Measurements from ENCODE around the gene LRP11.
"Not testable (repeated sequence)": the region's sequence is repeated elsewhere in the genome, so short reads cannot be mapped to it uniquely, and the experiment has no call there.

Gene LRP11

GRCh38 chr6:149845549-149845948 lies 18.6 kb downstream of the LRP11 start:
- Histone ChIP-seq H2AFZ (ENCODE audit: low read length) (no peak overlapping the region), H3K9ac (ENCODE audit: low read length) (no peak overlapping the region), H3K4me3 (ENCODE audit: low read length) (no peak overlapping the region), H4K20me1 (ENCODE audit: insufficient read depth, low read length) (no peaks in the 10 kb centered on the region), H3K9me3 (replicated peaks; ENCODE audit: insufficient read depth, low read length) (no peaks in the 10 kb centered on the region), H3K4me1 (ENCODE audit: low read length) (no peaks in the 10 kb centered on the region), H3K9me2 (replicated peaks; ENCODE audit: insufficient read depth, low read length) (no peaks in the 10 kb centered on the region), H3F3A (ENCODE audit: insufficient read depth, low read length) (no peaks in the 10 kb centered on the region), H3K27ac (ENCODE audit: low read length) (no peak overlapping the region), H3K27me3 (replicated peaks; ENCODE audit: insufficient read depth, low read length) (no peaks in the 10 kb centered on the region), H3K36me3 (replicated peaks; ENCODE audit: insufficient read depth, low read length) (no peaks in the 10 kb centered on the region), H3K4me2 (ENCODE audit: low read depth, low read length) (no peak overlapping the region), H3K79me2 (ENCODE audit: low read length) (no peaks in the 10 kb centered on the region)
- DNase-seq, result no peak
- TF ChIP-seq EZH2 (optimal IDR thresholded peaks at IDR 0.05; ENCODE audit: low read depth, low read length) (no peak), CTCF (IDR thresholded peaks at IDR 0.05; ENCODE audit: low read length) (no peak)

- H3K4me2 ChIP-seq (ENCODE audit: low read depth, low read length), result no peak overlapping the region
- no peak overlapping the region for H3K27ac ChIP-seq (ENCODE audit: low read length)
- H3K36me3 ChIP-seq (replicated peaks; ENCODE audit: insufficient read depth, low read length), result no peaks in the 10 kb centered on the region
- TF ChIP-seq CTCF (IDR thresholded peaks at IDR 0.05; ENCODE audit: low read length) (no peak), EZH2phosphoT487 (IDR thresholded peaks at IDR 0.05; ENCODE audit: low read length) (no peak), EZH2 (optimal IDR thresholded peaks at IDR 0.05; ENCODE audit: low read depth, low read length) (no peak)
- no peak for DNase-seq
- no peaks in the 10 kb centered on the region for H3K27me3 ChIP-seq (replicated peaks; ENCODE audit: insufficient read depth, low read length)
- no peak overlapping the region for H2AFZ ChIP-seq (ENCODE audit: low read length)
- no peaks in the 10 kb centered on the region for H3K9me2 ChIP-seq (replicated peaks; ENCODE audit: insufficient read depth, low read length)
- H4K20me1 ChIP-seq (ENCODE audit: insufficient read depth, low read length), result no peaks in the 10 kb centered on the region
- no peaks in the 10 kb centered on the region for H3K79me2 ChIP-seq (ENCODE audit: low read length)
- no peak overlapping the region for H3K9ac ChIP-seq (ENCODE audit: low read length)
- H3F3A ChIP-seq (ENCODE audit: insufficient read depth, low read length), result no peaks in the 10 kb centered on the region
- H3K4me1 ChIP-seq (ENCODE audit: low read length), result no peaks in the 10 kb centered on the region
- no peak overlapping the region for H3K4me3 ChIP-seq (ENCODE audit: low read length)
- H3K9me3 ChIP-seq (replicated peaks; ENCODE audit: insufficient read depth, low read length), result no peaks in the 10 kb centered on the region
These were observed 19.7 kb downstream of the LRP11 start for GRCh38 chr6:149844480-149844879.

GRCh38 chr6:149844036-149844435 lies 20.1 kb downstream of the LRP11 start:
- H3K27me3 ChIP-seq (replicated peaks; ENCODE audit: insufficient read depth, low read length); H3K36me3 ChIP-seq (replicated peaks; ENCODE audit: insufficient read depth, low read length); H3K27ac ChIP-seq (ENCODE audit: low read length): not testable (repeated sequence)

GRCh38 chr6:149843051-149843633 lies 21.0 kb downstream of the LRP11 start:
- no peaks in the 10 kb centered on the region for H4K20me1 ChIP-seq (ENCODE audit: insufficient read depth, low read length)
- no peak for DNase-seq
- no peaks in the 10 kb centered on the region for H3K27me3 ChIP-seq (replicated peaks; ENCODE audit: insufficient read depth, low read length)
- H3K4me2 ChIP-seq (ENCODE audit: low read depth, low read length), result no peak overlapping the region
- H3K36me3 ChIP-seq (replicated peaks; ENCODE audit: insufficient read depth, low read length), result no peaks in the 10 kb centered on the region
- no peaks in the 10 kb centered on the region for H3K79me2 ChIP-seq (ENCODE audit: low read length)
- no peak overlapping the region for H2AFZ ChIP-seq (ENCODE audit: low read length)
- H3K9ac ChIP-seq (ENCODE audit: low read length), result no peak overlapping the region
- H3K4me3 ChIP-seq (ENCODE audit: low read length), result no peak overlapping the region
- no peaks in the 10 kb centered on the region for H3F3A ChIP-seq (ENCODE audit: insufficient read depth, low read length)
- H3K9me3 ChIP-seq (replicated peaks; ENCODE audit: insufficient read depth, low read length), result no peaks in the 10 kb centered on the region
- no peaks in the 10 kb centered on the region for H3K9me2 ChIP-seq (replicated peaks; ENCODE audit: insufficient read depth, low read length)
- no peaks in the 10 kb centered on the region for H3K4me1 ChIP-seq (ENCODE audit: low read length)
- no peak for TF ChIP-seq EZH2phosphoT487 (IDR thresholded peaks at IDR 0.05; ENCODE audit: low read length)
- TF ChIP-seq EZH2 (optimal IDR thresholded peaks at IDR 0.05; ENCODE audit: low read depth, low read length), result no peak
- no peak for TF ChIP-seq CTCF (IDR thresholded peaks at IDR 0.05; ENCODE audit: low read length)
- no peak overlapping the region for H3K27ac ChIP-seq (ENCODE audit: low read length)

More at GRCh38 chr6:149844036-149844435, 20.1 kb downstream of the LRP11 start:
- H3K79me2 ChIP-seq (ENCODE audit: low read length); H3K9me3 ChIP-seq (replicated peaks; ENCODE audit: insufficient read depth, low read length); H3K9me2 ChIP-seq (replicated peaks; ENCODE audit: insufficient read depth, low read length); DNase-seq; H3K9ac ChIP-seq (ENCODE audit: low read length); H3K4me2 ChIP-seq (ENCODE audit: low read depth, low read length); H4K20me1 ChIP-seq (ENCODE audit: insufficient read depth, low read length); H3K4me3 ChIP-seq (ENCODE audit: low read length); H3F3A ChIP-seq (ENCODE audit: insufficient read depth, low read length); H2AFZ ChIP-seq (ENCODE audit: low read length); H3K4me1 ChIP-seq (ENCODE audit: low read length): not testable (repeated sequence)

All from MM.1S (cell line).